Tibial nerve (tissue), 4 donors: ENCODE data around the gene NAXE. TPM values are rescaled to one million over a fixed set of nuclear protein-coding genes. Genes with fewer than 3 reads are reported as not detected.

Source experiments
- DNase-seq, 2 donors: peaks; one replicate each; pipeline ENCODE4 v3.0.0-alpha.2; 2019; ENCODE audit warnings: low spot score in 2 of 2
- H3K27ac ChIP-seq, 4 donors: fragments of 200-600 bp; sonication (generic) in 3 of 4; one replicate each; pipeline ENCODE4 v1.5.1; 2017 to 2019; ENCODE audit warnings: mild to moderate bottlenecking in 1 of 4
- H3K27me3 ChIP-seq, 2 donors: fragments of 200-600 bp; sonication (generic) in 1 of 2; one replicate each; pipeline versions ENCODE4 v1.5.1 to v1.6.0; 2017 to 2019
- H3K36me3 ChIP-seq, 3 donors: fragments of 200-600 bp; sonication (generic); one replicate each; pipeline ENCODE4 v1.5.1; 2018 to 2019
- H3K4me1 ChIP-seq, 4 donors: fragments of 200-600 bp; sonication (generic) in 3 of 4; one replicate each; pipeline ENCODE4 v1.5.1; 2017 to 2019
- H3K4me3 ChIP-seq, 4 donors: fragments of 200-600 bp; sonication (generic) in 3 of 4; one replicate each; pipeline ENCODE4 v1.5.1; 2017 to 2019; ENCODE audit warnings: mild to moderate bottlenecking in 1 of 4, moderate library complexity in 1 of 4
- H3K9me3 ChIP-seq, 4 donors: fragments of 200-600 bp; sonication (generic) in 3 of 4; one replicate each; pipeline ENCODE4 v1.5.1; 2017 to 2019
- EP300 ChIP-seq, 2 donors: sonication (generic); formaldehyde crosslinking; IDR thresholded peaks; one replicate each; pipeline ENCODE4 v1.6.1; 2017; ENCODE audit warnings: antibody characterized with exemption in 2 of 2, mild to moderate bottlenecking in 1 of 2
- POLR2A ChIP-seq, 2 donors: fragments of 450-650 bp; IDR thresholded peaks; one replicate each; pipeline ENCODE4 v1.6.1; 2017; ENCODE audit warnings: antibody characterized with exemption in 2 of 2, mild to moderate bottlenecking in 2 of 2, moderate library complexity in 2 of 2
- WGBS, 2 donors: methylation state at CpG; one replicate each; pipeline ENCODE4 v1.1.5; 2018; 5-methylcytosine and 5-hydroxymethylcytosine counted together
- total RNA-seq, 4 donors: library from RNA; depleted of rRNA; stranded (reverse); fragments of >200 nt; gene quantifications; one replicate each; pipeline ENCODE4 v1.1.0, GENCODE V29; 2016
- TF ChIP-seq, protein P1 (sequence below), 5 experiments: fragments of 200-600 bp in 3 of 5; fragments of 450-650 bp in 2 of 5; sonication (generic) in 3 of 5; IDR thresholded peaks; one replicate each; pipeline ENCODE4 v1.5.1; 2016 to 2019; ENCODE audit warnings: antibody characterized with exemption in 5 of 5, mild to moderate bottlenecking in 3 of 5, moderate library complexity in 2 of 5

The NAXE gene
- total RNA-seq, 4 donors from 2014 or later, result 53.1 to 105 (median 82.7) TPM

DNA sequence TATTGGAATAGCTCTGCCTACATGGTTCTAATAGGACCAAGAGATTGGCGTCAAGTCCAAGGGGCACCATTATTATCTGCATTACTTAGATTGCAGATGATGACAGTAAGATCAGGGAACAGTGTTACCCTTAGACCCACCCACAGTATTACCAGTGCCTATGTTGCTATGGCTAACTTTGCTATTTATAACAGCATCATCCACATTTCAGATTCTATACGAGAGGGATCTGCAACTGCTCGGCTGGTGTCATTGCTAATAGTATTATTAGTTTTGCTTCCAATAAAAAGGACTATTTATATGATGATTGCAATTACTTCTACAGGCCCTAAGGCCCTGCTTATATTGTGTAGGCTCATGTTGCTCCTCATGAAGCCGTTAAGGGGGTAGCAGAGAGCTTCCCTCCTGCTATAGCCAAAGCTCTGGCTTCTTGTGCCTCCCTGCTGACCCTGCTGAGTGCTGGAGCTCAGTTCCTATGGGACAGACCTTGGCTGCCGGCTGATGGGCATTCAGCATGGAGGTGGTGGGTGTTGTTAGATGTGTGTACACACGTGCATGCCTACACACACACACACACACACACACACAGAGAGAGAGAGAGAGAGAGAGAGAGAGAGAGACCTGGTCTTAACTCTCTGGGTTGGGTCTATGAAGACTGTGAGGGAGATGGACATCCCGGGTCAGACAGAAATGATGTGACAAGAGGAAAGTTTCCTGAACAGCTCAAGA is 51.6 kb downstream of the NAXE start:
- Histone ChIP-seq H3K27ac (no peak overlapping the region), H3K27me3 (peaks cover 0 to 98% of the 10 kb centered on the region in 2 donors), H3K36me3 (no peaks in the 10 kb centered on the region), H3K9me3 (no peaks in the 10 kb centered on the region), H3K4me3 (no peak overlapping the region), H3K4me1 (peaks cover 0 to 14% (median 6%) of the 10 kb centered on the region in 4 donors)
- TF ChIP-seq POLR2A (IDR thresholded peaks at IDR 0.05) (no peak), EP300 (IDR thresholded peaks at IDR 0.05) (no peak)
- TF ChIP-seq, protein P1, sequence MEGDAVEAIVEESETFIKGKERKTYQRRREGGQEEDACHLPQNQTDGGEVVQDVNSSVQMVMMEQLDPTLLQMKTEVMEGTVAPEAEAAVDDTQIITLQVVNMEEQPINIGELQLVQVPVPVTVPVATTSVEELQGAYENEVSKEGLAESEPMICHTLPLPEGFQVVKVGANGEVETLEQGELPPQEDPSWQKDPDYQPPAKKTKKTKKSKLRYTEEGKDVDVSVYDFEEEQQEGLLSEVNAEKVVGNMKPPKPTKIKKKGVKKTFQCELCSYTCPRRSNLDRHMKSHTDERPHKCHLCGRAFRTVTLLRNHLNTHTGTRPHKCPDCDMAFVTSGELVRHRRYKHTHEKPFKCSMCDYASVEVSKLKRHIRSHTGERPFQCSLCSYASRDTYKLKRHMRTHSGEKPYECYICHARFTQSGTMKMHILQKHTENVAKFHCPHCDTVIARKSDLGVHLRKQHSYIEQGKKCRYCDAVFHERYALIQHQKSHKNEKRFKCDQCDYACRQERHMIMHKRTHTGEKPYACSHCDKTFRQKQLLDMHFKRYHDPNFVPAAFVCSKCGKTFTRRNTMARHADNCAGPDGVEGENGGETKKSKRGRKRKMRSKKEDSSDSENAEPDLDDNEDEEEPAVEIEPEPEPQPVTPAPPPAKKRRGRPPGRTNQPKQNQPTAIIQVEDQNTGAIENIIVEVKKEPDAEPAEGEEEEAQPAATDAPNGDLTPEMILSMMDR (IDR thresholded peaks at IDR 0.05), result no peak
- DNase-seq, result no peak
- 61 to 70% methylated on average over 6 of the region's 7 CpGs for WGBS, 2 donors

GRCh38 chr1:156643778-156644092 is 52.2 kb downstream of the NAXE start:
- Histone ChIP-seq H3K27ac (no peak overlapping the region), H3K36me3 (no peaks in the 10 kb centered on the region), H3K27me3 (peaks cover 0 to 97% of the 10 kb centered on the region in 2 donors), H3K4me3 (no peak overlapping the region), H3K4me1 (peaks cover 0 to 14% (median 6%) of the 10 kb centered on the region in 4 donors), H3K9me3 (no peaks in the 10 kb centered on the region)
- 72 to 76% methylated on average over 7 of the region's 7 CpGs for WGBS, 2 donors
- DNase-seq, result no peak
- TF ChIP-seq EP300 (IDR thresholded peaks at IDR 0.05) (no peak), POLR2A (IDR thresholded peaks at IDR 0.05) (no peak)
- TF ChIP-seq, protein P1 (IDR thresholded peaks at IDR 0.05), result no peak

Other genes with a start within 250 kb of the NAXE start
- not detected for gene RHBG, start 222.6 kb upstream of the NAXE start, total RNA-seq
- 10 to 100 TPM; 67.5 to 84.9 (median 70.8) TPM for gene MEF2D, start 91.0 kb upstream of the NAXE start, total RNA-seq
- gene IQGAP3, start 19.2 kb upstream of the NAXE start, total RNA-seq, result 1 to 10 TPM in 2 of 4 donors, under 1 TPM in 2; 0.21 to 2.4 (median 0.97) TPM
- not detected for gene TTC24, start 12.1 kb upstream of the NAXE start, total RNA-seq
- 10 to 100 TPM; 22.2 to 44.4 (median 29.6) TPM for gene GPATCH4, start 9.7 kb downstream of the NAXE start, total RNA-seq
- 10 to 100 TPM in 2 of 4 donors, 1 to 10 TPM in 2; 1.8 to 20.3 (median 10.6) TPM for gene HAPLN2, start 27.6 kb downstream of the NAXE start, total RNA-seq
- gene BCAN, start 50.3 kb downstream of the NAXE start, total RNA-seq, result not detected
- 10 to 100 TPM; 59.9 to 65.3 (median 63.9) TPM for gene NES, start 85.6 kb downstream of the NAXE start, total RNA-seq
- 10 to 100 TPM in 1 of 4 donors, 1 to 10 TPM in 3; 3.5 to 13.2 (median 5.0) TPM for gene CRABP2, start 113.8 kb downstream of the NAXE start, total RNA-seq
- gene METTL25B, start 136.7 kb downstream of the NAXE start, total RNA-seq, result 10 to 100 TPM; 36.5 to 50.1 (median 46.0) TPM
- 10 to 100 TPM; 10.1 to 24.9 (median 18.6) TPM for gene ISG20L2, start 137.0 kb downstream of the NAXE start, total RNA-seq
- 10 to 100 TPM; 48.6 to 90.4 (median 66.2) TPM for gene MRPL24, start 149.3 kb downstream of the NAXE start, total RNA-seq
- 100 to 1,000 TPM; 120 to 177 (median 157) TPM for gene HDGF, start 159.9 kb downstream of the NAXE start, total RNA-seq
- gene PRCC, start 175.8 kb downstream of the NAXE start, total RNA-seq, result 10 to 100 TPM; 25.1 to 44.6 (median 30.8) TPM
- gene SH2D2A, start 225.1 kb downstream of the NAXE start, total RNA-seq, result 1 to 10 TPM in 2 of 4 donors, under 1 TPM in 1, not detected in 1; 0.78 to 7.2 (median 2.9) TPM